PC-9 (cell line): Measurements from ENCODE around the gene SLC35E2B.
"Not testable (repeated sequence)": the region's sequence is repeated elsewhere in the genome, so short reads cannot be mapped to it uniquely, and the experiment has no call there.

Experiments
- EZH2 ChIP-seq: fragments of 200-600 bp; sonication (generic); IDR thresholded peaks from 2 replicates; pipeline ENCODE4 v1.8.0; 2017; ENCODE audit warnings: antibody characterized with exemption, low read depth
- TF ChIP-seq, protein P1 (sequence below): fragments of 200-600 bp; sonication (generic); conservative IDR thresholded peaks from 2 replicates; pipeline ENCODE4 v1.6.1; 2017; ENCODE audit warnings: mixed run types, antibody characterized with exemption, mild to moderate bottlenecking, moderate library complexity

DNA sequence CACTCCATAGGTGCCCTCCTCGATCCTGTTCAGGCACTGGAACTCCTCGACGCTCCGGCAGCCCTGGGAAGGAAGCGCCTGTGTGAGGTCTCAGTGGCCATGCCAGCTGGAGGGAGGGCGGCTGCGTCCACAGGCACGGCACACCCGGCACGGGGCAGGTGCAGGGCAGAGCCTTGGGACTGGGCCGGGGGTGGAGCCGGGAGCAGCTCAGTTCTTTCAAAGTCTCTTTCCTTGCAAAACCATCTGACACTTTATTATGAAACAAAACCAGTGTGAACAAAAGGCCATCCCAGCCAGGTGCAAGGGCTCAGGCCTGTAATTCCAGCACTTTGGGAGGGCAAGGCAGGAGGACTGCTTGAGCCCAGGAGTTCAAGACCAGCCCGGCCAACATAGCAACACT, 54.1 kb downstream of the SLC35E2B start:
- TF ChIP-seq, protein P1, sequence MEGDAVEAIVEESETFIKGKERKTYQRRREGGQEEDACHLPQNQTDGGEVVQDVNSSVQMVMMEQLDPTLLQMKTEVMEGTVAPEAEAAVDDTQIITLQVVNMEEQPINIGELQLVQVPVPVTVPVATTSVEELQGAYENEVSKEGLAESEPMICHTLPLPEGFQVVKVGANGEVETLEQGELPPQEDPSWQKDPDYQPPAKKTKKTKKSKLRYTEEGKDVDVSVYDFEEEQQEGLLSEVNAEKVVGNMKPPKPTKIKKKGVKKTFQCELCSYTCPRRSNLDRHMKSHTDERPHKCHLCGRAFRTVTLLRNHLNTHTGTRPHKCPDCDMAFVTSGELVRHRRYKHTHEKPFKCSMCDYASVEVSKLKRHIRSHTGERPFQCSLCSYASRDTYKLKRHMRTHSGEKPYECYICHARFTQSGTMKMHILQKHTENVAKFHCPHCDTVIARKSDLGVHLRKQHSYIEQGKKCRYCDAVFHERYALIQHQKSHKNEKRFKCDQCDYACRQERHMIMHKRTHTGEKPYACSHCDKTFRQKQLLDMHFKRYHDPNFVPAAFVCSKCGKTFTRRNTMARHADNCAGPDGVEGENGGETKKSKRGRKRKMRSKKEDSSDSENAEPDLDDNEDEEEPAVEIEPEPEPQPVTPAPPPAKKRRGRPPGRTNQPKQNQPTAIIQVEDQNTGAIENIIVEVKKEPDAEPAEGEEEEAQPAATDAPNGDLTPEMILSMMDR = not testable (repeated sequence)
- not testable (repeated sequence) for TF ChIP-seq EZH2
